SH-SY5Y (cell line): ENCODE data around the gene COL8A1.

Experiments used
- GATA2 ChIP-seq: IDR thresholded peaks from 2 replicates; pipeline ENCODE4 v1.6.1; 2011; ENCODE audit warnings: mild to moderate bottlenecking, low read depth, low read length
- GATA3 ChIP-seq: IDR thresholded peaks from 2 replicates; pipeline ENCODE4 v1.6.1; 2011; ENCODE audit warnings: low read depth, mild to moderate bottlenecking, low read length, moderate library complexity

- TF ChIP-seq GATA2 (no peak), GATA3 (no peak)
Observed at GRCh38 chr3:99731499-99731898, 93.1 kb downstream of the COL8A1 start.
